NB4 (cell line): Measurements from ENCODE around the gene PIK3R4.

Experiments
- MYC ChIP-seq: IDR thresholded peaks from 2 replicates; pipeline ENCODE4 v1.6.1; 2011; ENCODE audit warnings: low read depth, low read length
- POLR2A ChIP-seq: IDR thresholded peaks from 2 replicates; pipeline ENCODE4 v1.6.1; 2011; ENCODE audit warnings: mild to moderate bottlenecking; ENCODE audit not compliant: insufficient read length; ENCODE audit errors: extremely low read depth
- TF ChIP-seq, protein P1 (sequence below): IDR thresholded peaks from one replicate; pipeline ENCODE4 v1.5.1; 2012; ENCODE audit warnings: low read depth, low read length
- TF ChIP-seq, protein P2 (sequence below): IDR thresholded peaks from 2 replicates; pipeline ENCODE4 v1.6.1; 2011; ENCODE audit warnings: low read depth, low read length

DNA sequence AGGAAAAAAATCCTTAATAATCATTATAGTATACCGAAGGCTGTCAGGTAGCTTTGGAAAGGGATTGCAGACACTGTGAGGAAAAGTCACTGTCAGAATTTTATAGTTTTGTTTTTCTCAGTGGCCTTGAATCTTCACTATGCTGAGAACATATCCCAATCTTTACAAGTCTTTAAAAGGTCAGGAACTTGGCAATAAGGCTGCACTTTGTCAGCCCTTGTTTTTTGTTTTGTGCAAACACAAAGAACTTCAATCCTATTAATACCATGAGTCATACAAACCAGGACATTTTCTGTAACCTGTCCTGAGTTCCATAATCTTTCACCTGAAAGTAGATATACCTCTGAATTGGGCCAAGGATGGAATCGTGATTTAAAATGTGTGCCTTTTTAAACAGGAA, 45.6 kb upstream of the PIK3R4 start:
- TF ChIP-seq MYC, result no peak
- TF ChIP-seq, protein P1, sequence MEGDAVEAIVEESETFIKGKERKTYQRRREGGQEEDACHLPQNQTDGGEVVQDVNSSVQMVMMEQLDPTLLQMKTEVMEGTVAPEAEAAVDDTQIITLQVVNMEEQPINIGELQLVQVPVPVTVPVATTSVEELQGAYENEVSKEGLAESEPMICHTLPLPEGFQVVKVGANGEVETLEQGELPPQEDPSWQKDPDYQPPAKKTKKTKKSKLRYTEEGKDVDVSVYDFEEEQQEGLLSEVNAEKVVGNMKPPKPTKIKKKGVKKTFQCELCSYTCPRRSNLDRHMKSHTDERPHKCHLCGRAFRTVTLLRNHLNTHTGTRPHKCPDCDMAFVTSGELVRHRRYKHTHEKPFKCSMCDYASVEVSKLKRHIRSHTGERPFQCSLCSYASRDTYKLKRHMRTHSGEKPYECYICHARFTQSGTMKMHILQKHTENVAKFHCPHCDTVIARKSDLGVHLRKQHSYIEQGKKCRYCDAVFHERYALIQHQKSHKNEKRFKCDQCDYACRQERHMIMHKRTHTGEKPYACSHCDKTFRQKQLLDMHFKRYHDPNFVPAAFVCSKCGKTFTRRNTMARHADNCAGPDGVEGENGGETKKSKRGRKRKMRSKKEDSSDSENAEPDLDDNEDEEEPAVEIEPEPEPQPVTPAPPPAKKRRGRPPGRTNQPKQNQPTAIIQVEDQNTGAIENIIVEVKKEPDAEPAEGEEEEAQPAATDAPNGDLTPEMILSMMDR, result no peak
- no peak for TF ChIP-seq POLR2A
- TF ChIP-seq, protein P2, sequence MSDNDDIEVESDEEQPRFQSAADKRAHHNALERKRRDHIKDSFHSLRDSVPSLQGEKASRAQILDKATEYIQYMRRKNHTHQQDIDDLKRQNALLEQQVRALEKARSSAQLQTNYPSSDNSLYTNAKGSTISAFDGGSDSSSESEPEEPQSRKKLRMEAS, result no peak
